Ishikawa (cell line): ENCODE results near the gene MYO18A.

ENCODE experiments used
- CEBPB ChIP-seq: IDR thresholded peaks from 2 replicates; pipeline ENCODE4 v1.6.1; 2012
- CREB1 ChIP-seq: IDR thresholded peaks from 2 replicates; pipeline ENCODE4 v1.6.1; 2012; ENCODE audit warnings: low read depth
- EGR1 ChIP-seq: IDR thresholded peaks from 2 replicates; pipeline ENCODE4 v1.6.1; 2012
- EP300 ChIP-seq: IDR thresholded peaks from 2 replicates; pipeline ENCODE4 v1.6.1; 2012; ENCODE audit warnings: borderline replicate concordance
- FOXM1 ChIP-seq: IDR thresholded peaks from 2 replicates; pipeline ENCODE4 v1.6.1; 2012; ENCODE audit warnings: low read depth, borderline replicate concordance
- MAX ChIP-seq: IDR thresholded peaks from 2 replicates; pipeline ENCODE4 v1.6.1; 2012
- NFIC ChIP-seq: IDR thresholded peaks from 2 replicates; pipeline ENCODE4 v1.6.1; 2012
- RAD21 ChIP-seq: IDR thresholded peaks from 2 replicates; pipeline ENCODE4 v1.6.1; 2012; ENCODE audit warnings: low read depth
- TAF1 ChIP-seq: IDR thresholded peaks from 2 replicates; pipeline ENCODE4 v1.6.1; 2012; ENCODE audit warnings: low read depth, mild to moderate bottlenecking
- TCF12 ChIP-seq: IDR thresholded peaks from 2 replicates; pipeline ENCODE4 v1.6.1; 2012; ENCODE audit warnings: low read depth
- TEAD4 ChIP-seq: IDR thresholded peaks from 2 replicates; pipeline ENCODE4 v1.6.1; 2012
- USF1 ChIP-seq: IDR thresholded peaks from 2 replicates; pipeline ENCODE4 v1.6.1; 2012
- YY1 ChIP-seq: IDR thresholded peaks from 2 replicates; pipeline ENCODE4 v1.6.1; 2012; ENCODE audit warnings: low read depth
- ZBTB7A ChIP-seq: IDR thresholded peaks from 2 replicates; pipeline ENCODE4 v1.6.1; 2012; ENCODE audit warnings: low read depth
- TF ChIP-seq, protein P1 (sequence below): IDR thresholded peaks from 2 replicates; pipeline ENCODE4 v1.6.1; 2012; ENCODE audit warnings: low read depth, mild to moderate bottlenecking

The MYO18A gene

DNA sequence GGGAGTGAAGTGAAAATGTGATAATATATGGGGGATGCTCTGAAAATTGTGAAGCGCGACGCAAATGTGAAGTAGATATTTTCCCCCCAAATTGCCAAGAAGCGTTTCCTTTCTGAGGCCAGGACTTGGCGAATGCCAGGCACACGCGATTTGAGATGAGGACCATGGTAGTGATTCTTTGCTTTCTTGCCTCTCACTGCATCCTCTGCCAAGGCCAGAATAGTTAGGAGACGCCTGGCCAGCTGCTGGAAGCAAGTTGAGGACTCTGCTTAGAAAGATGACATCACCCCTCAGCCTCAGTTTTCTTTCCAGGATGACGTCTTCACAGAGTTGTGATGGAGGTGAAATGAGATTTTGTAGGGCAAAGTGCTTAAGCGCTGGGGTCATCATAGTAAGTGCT lies 111.4 kb downstream of the MYO18A start:
- TF ChIP-seq EGR1 (no peak), ZBTB7A (no peak), YY1 (no peak), FOXM1 (no peak), EP300 (no peak), CEBPB (no peak), CREB1 (no peak), MAX (no peak), RAD21 (no peak), TAF1 (no peak), TEAD4 (no peak), USF1 (no peak), TCF12 (no peak), NFIC (no peak)
- TF ChIP-seq, protein P1, sequence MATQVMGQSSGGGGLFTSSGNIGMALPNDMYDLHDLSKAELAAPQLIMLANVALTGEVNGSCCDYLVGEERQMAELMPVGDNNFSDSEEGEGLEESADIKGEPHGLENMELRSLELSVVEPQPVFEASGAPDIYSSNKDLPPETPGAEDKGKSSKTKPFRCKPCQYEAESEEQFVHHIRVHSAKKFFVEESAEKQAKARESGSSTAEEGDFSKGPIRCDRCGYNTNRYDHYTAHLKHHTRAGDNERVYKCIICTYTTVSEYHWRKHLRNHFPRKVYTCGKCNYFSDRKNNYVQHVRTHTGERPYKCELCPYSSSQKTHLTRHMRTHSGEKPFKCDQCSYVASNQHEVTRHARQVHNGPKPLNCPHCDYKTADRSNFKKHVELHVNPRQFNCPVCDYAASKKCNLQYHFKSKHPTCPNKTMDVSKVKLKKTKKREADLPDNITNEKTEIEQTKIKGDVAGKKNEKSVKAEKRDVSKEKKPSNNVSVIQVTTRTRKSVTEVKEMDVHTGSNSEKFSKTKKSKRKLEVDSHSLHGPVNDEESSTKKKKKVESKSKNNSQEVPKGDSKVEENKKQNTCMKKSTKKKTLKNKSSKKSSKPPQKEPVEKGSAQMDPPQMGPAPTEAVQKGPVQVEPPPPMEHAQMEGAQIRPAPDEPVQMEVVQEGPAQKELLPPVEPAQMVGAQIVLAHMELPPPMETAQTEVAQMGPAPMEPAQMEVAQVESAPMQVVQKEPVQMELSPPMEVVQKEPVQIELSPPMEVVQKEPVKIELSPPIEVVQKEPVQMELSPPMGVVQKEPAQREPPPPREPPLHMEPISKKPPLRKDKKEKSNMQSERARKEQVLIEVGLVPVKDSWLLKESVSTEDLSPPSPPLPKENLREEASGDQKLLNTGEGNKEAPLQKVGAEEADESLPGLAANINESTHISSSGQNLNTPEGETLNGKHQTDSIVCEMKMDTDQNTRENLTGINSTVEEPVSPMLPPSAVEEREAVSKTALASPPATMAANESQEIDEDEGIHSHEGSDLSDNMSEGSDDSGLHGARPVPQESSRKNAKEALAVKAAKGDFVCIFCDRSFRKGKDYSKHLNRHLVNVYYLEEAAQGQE, result no peak

- TF ChIP-seq USF1 (no peak), EP300 (no peak), CREB1 (no peak), TCF12 (no peak), CEBPB (no peak), YY1 (no peak), TEAD4 (no peak), NFIC (no peak), ZBTB7A (no peak), FOXM1 (no peak), EGR1 (no peak)
- TF ChIP-seq, protein P1, result no peak
Observed at GRCh38 chr17:29066606-29067005, 113.6 kb downstream of the MYO18A start.

DNA sequence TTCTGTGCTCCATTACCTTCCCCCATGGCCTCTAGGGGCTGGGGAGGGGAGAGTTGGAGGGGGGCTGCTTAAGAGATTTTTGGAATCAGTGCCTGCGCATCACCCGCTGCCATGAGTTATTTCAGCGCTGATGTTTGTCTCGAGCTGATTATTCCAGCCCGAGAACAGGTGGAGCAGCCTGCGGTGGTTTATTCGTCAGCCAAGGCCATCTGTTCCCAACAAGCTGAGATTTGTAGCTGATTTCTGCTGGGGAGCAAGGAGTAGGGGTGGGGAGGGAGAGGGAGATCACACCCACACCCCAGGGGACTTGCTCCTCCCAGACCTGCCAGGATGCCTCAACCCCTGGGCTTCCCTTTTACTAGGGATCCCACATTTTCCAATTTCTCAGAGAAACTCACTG lies 114.2 kb downstream of the MYO18A start:
- TF ChIP-seq RAD21, result no peak
- TF ChIP-seq TEAD4, result no peak
- no peak for TF ChIP-seq EGR1
- TF ChIP-seq FOXM1, result no peak
- TF ChIP-seq USF1, result no peak
- TF ChIP-seq CREB1, result no peak

GRCh38 chr17:29063992-29064391 lies 116.2 kb downstream of the MYO18A start:
- TF ChIP-seq YY1, result no peak
- TF ChIP-seq MAX, result no peak
- no peak for TF ChIP-seq USF1
- no peak for TF ChIP-seq EGR1
- no peak for TF ChIP-seq EP300
- TF ChIP-seq FOXM1, result no peak
- TF ChIP-seq CREB1, result no peak
- TF ChIP-seq, protein P1, result no peak
- TF ChIP-seq NFIC, result no peak
